ENCODE measurements around the gene PGA5. TPM values are rescaled to one million over a fixed set of nuclear protein-coding genes. Genes with fewer than 3 reads are reported as not detected.

Gene PGA5
- polyA plus RNA-seq, 1 donor (not counting 4 experiments of a cell fraction or from before 2014, with no cell fraction given), result not detected

- Histone ChIP-seq H3K9ac (ENCODE audit: control insufficient read depth, extremely low read depth, insufficient read depth, low read length) (no peak overlapping the region), H3K9me1 (ENCODE audit: control insufficient read depth, extremely low read depth, insufficient read depth, low read length) (no peaks in the 10 kb centered on the region), H2AFZ (ENCODE audit: control insufficient read depth, low read length) (no peak overlapping the region), H3K4me1 (ENCODE audit: control insufficient read depth, extremely low read depth, insufficient read depth, low read length) (peaks cover 23% of the 10 kb centered on the region), H3K4me2 (ENCODE audit: control insufficient read depth, extremely low read depth, insufficient read depth, low read depth, low read length) (no peak overlapping the region), H3K9me3 (ENCODE audit: control insufficient read depth, low read depth, low read length) (no peaks in the 10 kb centered on the region), H3K36me3 (ENCODE audit: control insufficient read depth in 2 of 2, extremely low read depth in 1 of 2, insufficient read depth in 2 of 2, low read length in 2 of 2) (no peaks in the 10 kb centered on the region), H4K20me1 (ENCODE audit: control insufficient read depth, extremely low read depth, insufficient read depth, low read length) (no peaks in the 10 kb centered on the region), H3K4me3 (ENCODE audit: control insufficient read depth in 2 of 3, extremely low read depth in 1 of 3, insufficient read depth in 2 of 3, low read depth in 1 of 3, low read length in 3 of 3) (no peak overlapping the region), H3K79me2 (ENCODE audit: control insufficient read depth, insufficient read depth, low read length) (no peaks in the 10 kb centered on the region), H3K27me3 (ENCODE audit: control insufficient read depth, extremely low read depth, insufficient read depth, low read length) (peaks cover 2% of the 10 kb centered on the region), H3K27ac (ENCODE audit: control insufficient read depth, insufficient read depth, low read length) (no peak overlapping the region)
- DNase-seq (ENCODE audit: low read depth, low spot score), result no peak
- FAIRE-seq, result no peak
- TF ChIP-seq EZH2 (IDR thresholded peaks at IDR 0.05; ENCODE audit: low read length) (no peak), CTCF (optimal IDR thresholded peaks at IDR 0.05 in 1 of 3, IDR thresholded peaks at IDR 0.05 in 1 of 3, conservative IDR thresholded peaks at IDR 0.05 in 1 of 3; ENCODE audit: extremely low read depth in 1 of 3, insufficient read depth in 2 of 3, low read length in 3 of 3) (no peak)
- dilution Hi-C loops (cut with MboI; ENCODE audit: extremely low pct_ligation_motif_present, low sequenced_read_pairs), result no loop called here
These were observed 29.5 kb downstream of the PGA5 start for GRCh38 chr11:61270354-61271076.

- peaks cover 21% of the 10 kb centered on the region for H3K4me1 ChIP-seq (ENCODE audit: control insufficient read depth, extremely low read depth, insufficient read depth, low read length)
- no peaks in the 10 kb centered on the region for H4K20me1 ChIP-seq (ENCODE audit: control insufficient read depth, extremely low read depth, insufficient read depth, low read length)
- dilution Hi-C loops (cut with MboI; ENCODE audit: extremely low pct_ligation_motif_present, low sequenced_read_pairs), result no loop called here
- TF ChIP-seq CTCF (optimal IDR thresholded peaks at IDR 0.05 in 1 of 3, IDR thresholded peaks at IDR 0.05 in 1 of 3, conservative IDR thresholded peaks at IDR 0.05 in 1 of 3; ENCODE audit: extremely low read depth in 1 of 3, insufficient read depth in 2 of 3, low read length in 3 of 3), result no peak
- TF ChIP-seq EZH2 (IDR thresholded peaks at IDR 0.05; ENCODE audit: low read length), result no peak
- no peak overlapping the region for H3K27ac ChIP-seq (ENCODE audit: control insufficient read depth, insufficient read depth, low read length)
- H3K4me3 ChIP-seq (ENCODE audit: control insufficient read depth in 2 of 3, extremely low read depth in 1 of 3, insufficient read depth in 2 of 3, low read depth in 1 of 3, low read length in 3 of 3), result no peak overlapping the region
- no peaks in the 10 kb centered on the region for H3K9me1 ChIP-seq (ENCODE audit: control insufficient read depth, extremely low read depth, insufficient read depth, low read length)
- DNase-seq (ENCODE audit: low read depth, low spot score) (no peak), FAIRE-seq (no peak)
- H3K36me3 ChIP-seq (ENCODE audit: control insufficient read depth in 2 of 2, extremely low read depth in 1 of 2, insufficient read depth in 2 of 2, low read length in 2 of 2), result peaks cover 0 to 1% of the 10 kb centered on the region in 2 experiments
- peaks cover 2% of the 10 kb centered on the region for H3K27me3 ChIP-seq (ENCODE audit: control insufficient read depth, extremely low read depth, insufficient read depth, low read length)
- H3K79me2 ChIP-seq (ENCODE audit: control insufficient read depth, insufficient read depth, low read length), result no peaks in the 10 kb centered on the region
- H3K9me3 ChIP-seq (ENCODE audit: control insufficient read depth, low read depth, low read length), result no peaks in the 10 kb centered on the region
- no peak overlapping the region for H3K4me2 ChIP-seq (ENCODE audit: control insufficient read depth, extremely low read depth, insufficient read depth, low read depth, low read length)
- no peak overlapping the region for H3K9ac ChIP-seq (ENCODE audit: control insufficient read depth, extremely low read depth, insufficient read depth, low read length)
- no peak overlapping the region for H2AFZ ChIP-seq (ENCODE audit: control insufficient read depth, low read length)
These were observed 31.8 kb downstream of the PGA5 start for GRCh38 chr11:61272731-61273130.
